Kidney (tissue), 14 donors: ENCODE results near the gene GATD1. TPM values are rescaled to one million over a fixed set of nuclear protein-coding genes. Genes with fewer than 3 reads are reported as not detected.

ENCODE experiments used
- DNase-seq, 5 donors: peaks; one replicate each; pipeline ENCODE4 v3.0.0-alpha.2; 2013 to 2020
- FAIRE-seq: peaks from 2 replicates; lab custom pipeline; 2012; peaks lifted over from hg19 to GRCh38; lab: Jason Lieb, UNC
- H3K27ac ChIP-seq, 2 donors: one replicate each; pipeline ENCODE4 v1.7.0; 2013; ENCODE audit warnings: low read depth in 2 of 2, low read length in 2 of 2, inconsistent platforms in 1 of 2
- H3K27me3 ChIP-seq: one replicate; pipeline ENCODE4 v1.7.1; 2013; ENCODE audit warnings: low read length, inconsistent platforms; ENCODE audit not compliant: control insufficient read depth, insufficient read depth
- H3K36me3 ChIP-seq, 3 donors: one replicate each; pipeline versions ENCODE4 v1.7.0 to v1.7.1; 2013; ENCODE audit warnings: low read length in 3 of 3, control low read depth in 1 of 3, inconsistent platforms in 1 of 3; ENCODE audit not compliant: insufficient read depth in 3 of 3, control insufficient read depth in 2 of 3
- H3K4me1 ChIP-seq, 3 donors: one replicate each; pipeline versions ENCODE4 v1.7.0 to v1.7.1; 2013; ENCODE audit warnings: low read length in 3 of 3, inconsistent platforms in 1 of 3, low read depth in 1 of 3; ENCODE audit not compliant: control insufficient read depth in 2 of 3, insufficient read depth in 2 of 3
- H3K4me3 ChIP-seq, 3 donors: one replicate each; pipeline versions ENCODE4 v1.7.0 to v1.8.1; 2013; ENCODE audit warnings: low read length in 3 of 3, control low read depth in 1 of 3, inconsistent platforms in 1 of 3
- H3K9ac ChIP-seq, 3 donors: one replicate each; pipeline versions ENCODE4 v1.7.0 to v1.7.1; 2013; ENCODE audit warnings: low read length in 3 of 3, control low read depth in 1 of 3, inconsistent platforms in 1 of 3
- H3K9me3 ChIP-seq, 3 donors: one replicate each; pipeline versions ENCODE4 v1.7.0 to v1.7.1; 2013; ENCODE audit warnings: low read length in 3 of 3, control low read depth in 1 of 3, inconsistent platforms in 1 of 3; ENCODE audit not compliant: control insufficient read depth in 2 of 3, insufficient read depth in 1 of 3
- intact Hi-C: fragments of 100-400 bp; cut with DNase I; formaldehyde crosslinking; loops from one replicate; pipeline ENCODE4 v1.11.1; 2022
- polyA plus RNA-seq: library from polyadenylated mRNA; stranded (reverse); fragments of 350-450 nt; fragmentation: Illumina TruSeq; extraction: RNeasy Lipid Tissue Mini Kit (QIAGEN cat#74804); gene quantifications from one replicate; pipeline ENCODE4 v1.2.3, GENCODE V29; 2014; ENCODE audit warnings: low read depth, low replicate concordance; ENCODE audit not compliant: insufficient read depth
- total RNA-seq: library from RNA; stranded (reverse); fragmentation: NEBNext Ultra II Directional; extraction: Animal tissue kit (Norgen Biotek cat#: 25700); gene quantifications from one replicate; pipeline ENCODE4 v1.2.1, GENCODE V29; 2021
- TF ChIP-seq, protein P1 (sequence below): IDR thresholded peaks from 3 replicates; pipeline ENCODE4 v1.5.1; 2012; ENCODE audit warnings: mild to moderate bottlenecking, moderate library complexity, borderline replicate concordance; ENCODE audit not compliant: insufficient read depth; ENCODE audit errors: extremely low read depth
- donor health status: control.
- donor health status: control.
- donor health status: control.
- donor health status: control.
- donor health status: control.
- donor health status: DM: yes; HTN: yes; CAD: no.
- donor health status: Normal renal cell carcinoma (clear cell type).

The GATD1 gene
- total and polyA plus RNA-seq, 2 donors from 2014 or later = 38.3 to 66.2 TPM

DNA sequence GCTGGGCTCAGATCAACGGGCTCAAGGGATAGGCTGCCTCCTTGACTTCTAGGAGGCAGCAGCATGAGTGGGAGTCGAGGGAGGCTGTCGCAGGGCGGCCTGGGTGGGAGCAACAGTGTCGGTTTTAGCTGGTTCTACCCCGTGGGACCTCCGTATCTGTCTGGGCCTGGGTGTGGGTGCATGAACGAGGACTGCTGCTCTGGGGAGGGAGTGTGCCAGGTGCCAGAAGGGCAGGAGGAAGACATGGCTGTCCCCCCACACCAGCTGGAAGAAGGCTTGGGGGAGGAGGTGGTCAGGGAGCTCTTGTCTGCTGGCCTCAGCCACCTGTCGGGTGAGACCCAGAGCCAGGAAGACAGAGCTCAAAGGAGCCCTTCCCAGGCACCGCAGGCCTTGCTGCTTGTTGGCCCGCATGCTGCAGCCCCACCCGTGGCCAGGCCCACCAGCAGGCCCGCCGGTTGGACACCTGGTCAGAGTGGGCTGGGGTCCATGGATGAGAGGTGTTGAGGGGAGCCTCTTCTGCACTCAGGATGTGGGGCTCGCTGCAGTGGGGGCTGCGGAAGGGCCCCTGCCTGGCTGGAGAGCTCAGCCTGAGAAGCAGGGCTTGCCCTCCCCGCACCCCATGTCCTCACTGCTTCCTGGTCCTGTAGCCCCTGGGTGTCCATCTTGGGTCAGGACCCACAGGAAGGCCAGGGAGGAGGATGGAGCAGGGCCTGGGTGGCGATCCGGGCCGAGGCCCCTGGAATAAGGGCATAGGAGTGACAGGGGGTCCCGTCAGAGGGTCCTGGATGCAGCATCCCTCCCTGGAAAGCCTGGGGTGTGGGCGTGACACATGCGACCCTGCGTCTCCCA lies 9.2 kb upstream of the GATD1 start:
- intact Hi-C loops = no loop called here
- Histone ChIP-seq H3K4me3 (no peak overlapping the region), H3K9me3 (no peaks in the 10 kb centered on the region), H3K27me3 (no peaks in the 10 kb centered on the region), H3K4me1 (peaks cover 0 to 3% (median 0%) of the 10 kb centered on the region in 3 donors), H3K9ac (no peak overlapping the region), H3K36me3 (peaks cover 0 to 4% (median 0%) of the 10 kb centered on the region in 3 donors), H3K27ac (no peak overlapping the region)
- FAIRE-seq = no peak
- no peak for DNase-seq
- TF ChIP-seq, protein P1, sequence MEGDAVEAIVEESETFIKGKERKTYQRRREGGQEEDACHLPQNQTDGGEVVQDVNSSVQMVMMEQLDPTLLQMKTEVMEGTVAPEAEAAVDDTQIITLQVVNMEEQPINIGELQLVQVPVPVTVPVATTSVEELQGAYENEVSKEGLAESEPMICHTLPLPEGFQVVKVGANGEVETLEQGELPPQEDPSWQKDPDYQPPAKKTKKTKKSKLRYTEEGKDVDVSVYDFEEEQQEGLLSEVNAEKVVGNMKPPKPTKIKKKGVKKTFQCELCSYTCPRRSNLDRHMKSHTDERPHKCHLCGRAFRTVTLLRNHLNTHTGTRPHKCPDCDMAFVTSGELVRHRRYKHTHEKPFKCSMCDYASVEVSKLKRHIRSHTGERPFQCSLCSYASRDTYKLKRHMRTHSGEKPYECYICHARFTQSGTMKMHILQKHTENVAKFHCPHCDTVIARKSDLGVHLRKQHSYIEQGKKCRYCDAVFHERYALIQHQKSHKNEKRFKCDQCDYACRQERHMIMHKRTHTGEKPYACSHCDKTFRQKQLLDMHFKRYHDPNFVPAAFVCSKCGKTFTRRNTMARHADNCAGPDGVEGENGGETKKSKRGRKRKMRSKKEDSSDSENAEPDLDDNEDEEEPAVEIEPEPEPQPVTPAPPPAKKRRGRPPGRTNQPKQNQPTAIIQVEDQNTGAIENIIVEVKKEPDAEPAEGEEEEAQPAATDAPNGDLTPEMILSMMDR = no peak

DNA sequence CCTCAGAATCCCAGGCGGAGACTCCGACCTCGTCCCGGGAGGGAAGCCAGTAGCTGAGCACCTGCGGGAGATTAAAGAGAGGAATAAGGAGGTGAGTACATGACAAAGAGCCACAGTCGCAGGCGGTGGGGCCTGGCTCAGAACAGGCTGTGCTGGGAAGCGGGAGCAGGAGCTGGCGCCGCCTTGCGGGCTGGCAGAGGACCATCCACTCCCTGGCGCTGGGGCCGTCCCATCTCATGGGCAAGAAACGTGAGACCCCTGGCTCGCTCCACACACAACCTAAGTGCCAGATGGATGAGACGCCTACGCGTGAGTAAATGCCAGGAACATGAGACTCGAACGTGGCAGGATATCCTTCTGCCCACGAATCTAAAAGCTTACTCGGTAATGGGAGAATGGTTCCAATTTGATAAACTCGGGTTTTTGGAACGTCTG lies 6.3 kb upstream of the GATD1 start:
- TF ChIP-seq, protein P1 = peak; percentile 49
- peak; percentile 92 to 93 (median 93) for DNase-seq
- Histone ChIP-seq H3K4me3 (no peak overlapping the region), H3K36me3 (peaks cover 0 to 4% (median 0%) of the 10 kb centered on the region in 3 donors), H3K27ac (no peak overlapping the region), H3K4me1 (peaks cover 0 to 4% (median 0%) of the 10 kb centered on the region in 3 donors), H3K9ac (no peak overlapping the region), H3K9me3 (no peaks in the 10 kb centered on the region), H3K27me3 (no peaks in the 10 kb centered on the region)
- intact Hi-C loops = no loop called here
- no peak for FAIRE-seq

DNA sequence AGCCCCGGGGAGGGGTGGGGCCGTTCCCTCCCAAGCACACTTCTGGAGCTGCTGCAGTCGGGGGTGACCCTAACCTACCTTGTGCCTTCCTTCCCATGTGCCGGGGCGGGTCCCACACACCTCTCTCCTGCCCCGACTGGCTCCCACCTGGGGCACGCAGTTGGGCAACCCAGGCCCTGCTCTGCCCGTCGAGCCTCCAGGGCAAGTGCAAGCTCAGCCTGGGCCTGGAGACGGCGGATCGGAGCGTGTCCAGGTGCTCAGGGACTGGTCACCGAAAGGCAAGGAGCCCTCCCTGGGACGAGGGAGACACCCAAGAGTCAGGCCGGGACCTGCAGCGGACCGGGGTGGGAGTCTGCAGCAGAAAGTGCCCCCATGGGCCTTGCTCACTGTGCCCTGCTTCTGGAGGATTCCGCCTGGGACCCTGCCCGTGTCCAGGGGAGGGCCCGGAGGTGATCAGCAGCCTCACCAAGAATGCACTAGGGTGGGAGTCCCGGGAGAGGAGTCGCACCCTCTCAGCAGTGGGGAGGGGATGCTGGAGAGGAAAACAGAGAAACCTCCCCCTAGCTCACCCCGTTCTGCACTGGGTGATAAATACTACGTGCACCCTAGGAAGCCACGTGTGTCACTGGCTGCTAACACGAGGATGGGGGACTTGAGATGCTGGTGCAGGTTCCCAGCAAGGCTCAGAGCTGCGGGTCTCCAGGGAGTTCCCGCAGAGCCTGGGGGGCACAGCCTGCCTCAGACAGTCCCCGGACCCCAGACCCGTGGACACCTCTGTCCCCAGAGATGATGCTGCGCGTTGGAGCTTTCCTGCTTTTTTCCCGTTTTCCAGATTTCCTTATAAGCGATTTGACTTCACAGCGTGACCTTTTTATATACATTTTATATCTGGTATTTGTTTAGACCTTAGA lies 5.2 kb upstream of the GATD1 start:
- intact Hi-C loops = no loop called here
- no peak overlapping the region for H3K9ac ChIP-seq
- no peak overlapping the region for H3K27ac ChIP-seq
- no peak for DNase-seq
- H3K9me3 ChIP-seq = no peaks in the 10 kb centered on the region
- no peaks in the 10 kb centered on the region for H3K27me3 ChIP-seq
- FAIRE-seq = no peak
- peaks cover 0 to 7% (median 0%) of the 10 kb centered on the region in 3 donors for H3K4me1 ChIP-seq
- no peak overlapping the region for H3K4me3 ChIP-seq
- peaks cover 0 to 4% (median 0%) of the 10 kb centered on the region in 3 donors for H3K36me3 ChIP-seq
- TF ChIP-seq, protein P1 = no peak
